T-helper 1 cell treated with Interleukin-12 subunit alpha and Interleukin-12 subunit beta and Interleukin-4 antibody, amounts not matched to agents 30 μg/mL and 1 μg/mL, for 36 hours (primary cell): Measurements from ENCODE around the gene NCKAP1.
"Not testable (repeated sequence)": the region's sequence is repeated elsewhere in the genome, so short reads cannot be mapped to it uniquely, and the experiment has no call there.

ENCODE experiments used
- H3K27ac Mint-ChIP-seq: one replicate; pipeline ENCODE4 v1.8.0; 2021; ENCODE audit warnings: mild to moderate bottlenecking, mixed read lengths
- H3K27me3 Mint-ChIP-seq: one replicate; pipeline ENCODE4 v1.8.0; 2021; ENCODE audit warnings: low read depth, mixed read lengths
- H3K36me3 Mint-ChIP-seq: one replicate; pipeline ENCODE4 v1.8.0; 2021; ENCODE audit warnings: low read depth, mixed read lengths
- H3K4me1 Mint-ChIP-seq: one replicate; pipeline ENCODE4 v1.8.0; 2021; ENCODE audit warnings: low read depth, mixed read lengths
- H3K4me3 Mint-ChIP-seq: one replicate; pipeline ENCODE4 v1.8.0; 2021; ENCODE audit warnings: mild to moderate bottlenecking, moderate library complexity, mixed read lengths
- H3K9me3 Mint-ChIP-seq: one replicate; pipeline ENCODE4 v1.8.0; 2021; ENCODE audit warnings: mixed read lengths

Gene NCKAP1

DNA sequence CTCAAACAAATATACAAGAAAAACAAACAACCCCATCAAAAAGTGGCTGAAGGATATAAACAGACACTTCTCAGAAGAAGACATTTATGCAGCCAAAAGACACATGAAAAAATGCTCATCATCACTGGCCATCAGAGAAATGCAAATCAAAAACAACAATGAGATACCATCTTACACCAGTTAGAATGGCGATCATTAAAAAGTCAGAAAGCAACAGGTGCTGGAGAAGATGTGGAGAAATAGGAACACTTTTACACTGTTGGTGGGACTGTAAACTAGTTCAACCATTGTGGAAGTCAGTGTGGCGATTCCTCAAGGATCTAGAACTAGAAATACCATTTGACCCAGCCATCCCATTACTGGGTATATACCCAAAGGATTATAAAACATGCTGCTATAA, 77.4 kb downstream of the NCKAP1 start:
- not testable (repeated sequence) for H3K9me3 Mint-ChIP-seq, H3K36me3 Mint-ChIP-seq, H3K4me3 Mint-ChIP-seq, H3K27ac Mint-ChIP-seq, H3K27me3 Mint-ChIP-seq, H3K4me1 Mint-ChIP-seq

- H3K4me1 Mint-ChIP-seq, result peaks cover 18% of the 10 kb centered on the region
- no peak overlapping the region for H3K27ac Mint-ChIP-seq
- peaks cover 5% of the 10 kb centered on the region for H3K9me3 Mint-ChIP-seq
- H3K4me3 Mint-ChIP-seq, result no peak overlapping the region
- peaks cover 2% of the 10 kb centered on the region for H3K36me3 Mint-ChIP-seq
- no peaks in the 10 kb centered on the region for H3K27me3 Mint-ChIP-seq
Measured at GRCh38 chr2:182954789-182955188, 83.5 kb downstream of the NCKAP1 start.

- H3K36me3 Mint-ChIP-seq, result peaks cover 3% of the 10 kb centered on the region
- H3K9me3 Mint-ChIP-seq, result no peaks in the 10 kb centered on the region
- H3K4me3 Mint-ChIP-seq, result no peak overlapping the region
- H3K4me1 Mint-ChIP-seq, result peaks cover 30% of the 10 kb centered on the region
- no peak overlapping the region for H3K27ac Mint-ChIP-seq
- H3K27me3 Mint-ChIP-seq, result no peaks in the 10 kb centered on the region
Measured at GRCh38 chr2:182952741-182953450, 85.4 kb downstream of the NCKAP1 start.

- Mint-ChIP-seq H3K4me1 (peaks cover 30% of the 10 kb centered on the region), H3K27ac (peak overlapping the region; percentile 62), H3K27me3 (no peaks in the 10 kb centered on the region), H3K36me3 (peaks cover 3% of the 10 kb centered on the region), H3K9me3 (no peaks in the 10 kb centered on the region), H3K4me3 (no peak overlapping the region)
Measured at GRCh38 chr2:182951948-182952663, 86.2 kb downstream of the NCKAP1 start.

DNA sequence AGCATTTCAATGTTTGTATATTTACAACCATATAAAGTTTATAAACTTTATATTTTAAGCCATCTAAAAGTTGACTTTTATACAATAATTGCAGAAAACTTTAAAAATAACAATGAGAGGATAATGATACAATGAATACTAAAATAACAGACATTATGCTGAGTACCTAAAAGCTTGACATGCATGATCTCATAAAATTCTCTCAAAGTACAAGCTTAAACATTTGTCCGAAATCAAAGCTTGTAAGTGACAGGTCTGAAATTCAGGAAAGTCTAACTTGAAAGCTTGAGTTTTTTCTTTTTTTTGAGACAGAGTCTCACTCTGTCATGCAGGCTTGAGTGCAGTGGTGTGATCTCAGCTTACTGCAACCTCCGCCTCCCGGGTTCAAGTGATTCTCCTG, 87.7 kb downstream of the NCKAP1 start:
- Mint-ChIP-seq H3K27ac (no peak overlapping the region), H3K27me3 (no peaks in the 10 kb centered on the region), H3K9me3 (no peaks in the 10 kb centered on the region), H3K4me1 (peaks cover 38% of the 10 kb centered on the region), H3K4me3 (no peak overlapping the region), H3K36me3 (peaks cover 3% of the 10 kb centered on the region)

GRCh38 chr2:182949572-182950189, 88.6 kb downstream of the NCKAP1 start:
- Mint-ChIP-seq H3K27me3 (no peaks in the 10 kb centered on the region), H3K4me3 (no peak overlapping the region), H3K36me3 (peaks cover 3% of the 10 kb centered on the region), H3K4me1 (peaks cover 38% of the 10 kb centered on the region), H3K27ac (peak overlapping the region; percentile 53), H3K9me3 (no peaks in the 10 kb centered on the region)

DNA sequence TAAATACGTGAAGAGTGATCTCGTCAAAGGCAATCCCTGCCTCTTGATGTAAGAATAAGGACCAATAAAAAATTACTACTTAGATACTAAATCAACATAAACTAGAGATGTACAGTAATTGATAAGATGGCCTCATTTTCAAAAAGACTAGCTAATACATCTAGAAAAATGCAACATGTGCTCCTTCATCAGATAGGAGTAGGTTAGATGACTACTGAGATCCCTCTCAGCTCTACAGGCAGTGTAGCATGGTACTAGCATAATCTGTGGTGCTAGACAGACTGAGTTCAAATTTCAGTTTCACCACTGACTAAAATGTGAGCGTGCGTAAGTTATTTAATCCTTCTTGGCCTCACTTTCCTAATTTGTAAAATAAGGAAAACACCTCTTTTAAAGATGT, 89.2 kb downstream of the NCKAP1 start:
- Mint-ChIP-seq H3K36me3 (peaks cover 3% of the 10 kb centered on the region), H3K9me3 (no peaks in the 10 kb centered on the region), H3K4me3 (no peak overlapping the region), H3K27me3 (no peaks in the 10 kb centered on the region), H3K4me1 (peaks cover 37% of the 10 kb centered on the region), H3K27ac (no peak overlapping the region)

GRCh38 chr2:182946958-182947369, 91.3 kb downstream of the NCKAP1 start:
- Mint-ChIP-seq H3K4me1 (peaks cover 25% of the 10 kb centered on the region), H3K27me3 (no peaks in the 10 kb centered on the region), H3K36me3 (peaks cover 3% of the 10 kb centered on the region), H3K4me3 (no peak overlapping the region), H3K27ac (no peak overlapping the region), H3K9me3 (no peaks in the 10 kb centered on the region)

- Mint-ChIP-seq H3K9me3 (no peaks in the 10 kb centered on the region), H3K27ac (no peak overlapping the region), H3K27me3 (no peaks in the 10 kb centered on the region), H3K4me1 (peaks cover 8% of the 10 kb centered on the region), H3K36me3 (no peaks in the 10 kb centered on the region), H3K4me3 (no peak overlapping the region)
Measured at GRCh38 chr2:182943339-182943738, 94.9 kb downstream of the NCKAP1 start.

GRCh38 chr2:182942756-182943155, 95.5 kb downstream of the NCKAP1 start:
- no peak overlapping the region for H3K4me3 Mint-ChIP-seq
- H3K4me1 Mint-ChIP-seq, result peaks cover 8% of the 10 kb centered on the region
- H3K36me3 Mint-ChIP-seq, result no peaks in the 10 kb centered on the region
- H3K27ac Mint-ChIP-seq, result no peak overlapping the region
- no peaks in the 10 kb centered on the region for H3K27me3 Mint-ChIP-seq
- H3K9me3 Mint-ChIP-seq, result no peaks in the 10 kb centered on the region

DNA sequence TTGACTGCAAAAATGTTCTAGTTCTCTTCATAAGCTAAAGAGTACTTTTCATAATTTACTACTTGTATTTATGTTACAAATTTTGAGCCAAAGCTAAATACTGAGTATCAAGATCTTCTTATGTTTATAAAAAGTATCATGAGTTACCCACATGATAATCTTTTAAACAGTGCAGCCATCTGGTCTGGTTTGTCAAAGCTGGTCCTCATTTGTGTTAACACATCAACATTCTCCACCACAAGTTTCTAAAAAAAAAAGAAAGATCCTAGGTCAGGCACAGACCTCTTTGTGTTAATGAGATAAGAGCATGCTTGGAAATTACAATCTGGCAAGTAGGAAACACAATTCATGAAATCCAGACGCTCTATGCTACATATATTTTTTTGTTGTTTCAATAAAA, 96.3 kb downstream of the NCKAP1 start:
- Mint-ChIP-seq H3K27ac (no peak overlapping the region), H3K36me3 (no peaks in the 10 kb centered on the region), H3K27me3 (no peaks in the 10 kb centered on the region), H3K9me3 (no peaks in the 10 kb centered on the region), H3K4me1 (peaks cover 6% of the 10 kb centered on the region), H3K4me3 (no peak overlapping the region)

DNA sequence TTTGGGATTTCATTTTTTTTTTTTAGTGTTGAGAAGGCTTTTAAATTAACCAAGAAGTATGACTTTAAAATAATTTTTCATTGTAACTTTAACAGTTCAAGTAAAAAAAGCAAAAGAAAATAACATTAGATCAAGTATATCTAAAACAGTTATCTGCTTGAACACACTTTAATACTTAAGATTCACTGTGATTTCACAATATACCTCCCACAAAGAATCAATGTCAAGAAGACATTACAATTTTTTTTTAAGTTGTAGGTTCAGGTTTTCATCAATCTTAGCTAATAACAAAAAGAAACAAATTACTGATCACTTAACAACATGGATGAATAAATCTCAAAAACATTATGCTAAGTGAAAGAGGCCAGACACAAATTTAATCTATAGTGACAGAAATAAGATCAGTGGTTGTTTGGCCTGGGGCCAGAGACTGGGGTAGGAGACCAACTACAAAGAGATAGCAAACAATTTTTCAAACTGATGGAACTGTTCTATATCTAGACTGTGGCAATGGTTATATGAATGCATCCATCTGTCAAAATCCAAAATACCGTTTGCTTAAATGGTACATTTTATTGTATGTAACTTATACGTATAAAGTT, 97.0 kb downstream of the NCKAP1 start:
- H3K9me3 Mint-ChIP-seq, result no peaks in the 10 kb centered on the region
- H3K27me3 Mint-ChIP-seq, result no peaks in the 10 kb centered on the region
- no peaks in the 10 kb centered on the region for H3K36me3 Mint-ChIP-seq
- no peak overlapping the region for H3K4me3 Mint-ChIP-seq
- H3K4me1 Mint-ChIP-seq, result no peaks in the 10 kb centered on the region
- H3K27ac Mint-ChIP-seq, result no peak overlapping the region

- Mint-ChIP-seq H3K27me3 (no peaks in the 10 kb centered on the region), H3K36me3 (peaks cover 2% of the 10 kb centered on the region), H3K27ac (no peak overlapping the region), H3K9me3 (no peaks in the 10 kb centered on the region), H3K4me1 (peaks cover 1% of the 10 kb centered on the region), H3K4me3 (no peak overlapping the region)
Measured at GRCh38 chr2:182937870-182938269, 100.4 kb downstream of the NCKAP1 start.

- Mint-ChIP-seq H3K4me1 (peaks cover 1% of the 10 kb centered on the region), H3K4me3 (no peak overlapping the region), H3K9me3 (no peaks in the 10 kb centered on the region), H3K36me3 (peaks cover 2% of the 10 kb centered on the region), H3K27me3 (no peaks in the 10 kb centered on the region), H3K27ac (no peak overlapping the region)
Measured at GRCh38 chr2:182933629-182934028, 104.6 kb downstream of the NCKAP1 start.

- Mint-ChIP-seq H3K4me1 (peaks cover 1% of the 10 kb centered on the region), H3K36me3 (peaks cover 2% of the 10 kb centered on the region), H3K9me3 (no peaks in the 10 kb centered on the region), H3K27ac (no peak overlapping the region), H3K27me3 (no peaks in the 10 kb centered on the region), H3K4me3 (no peak overlapping the region)
Measured at GRCh38 chr2:182929972-182930371, 108.3 kb downstream of the NCKAP1 start.
